Left renal pelvis (tissue), 4 donors: ENCODE measurements around the gene LRCOL1. TPM values are rescaled to one million over a fixed set of nuclear protein-coding genes. Genes with fewer than 3 reads are reported as not detected.

ENCODE experiments used
- DNase-seq, 4 donors: peaks; one replicate each; pipeline ENCODE4 v3.0.0-alpha.2; 2013; ENCODE audit warnings: low read depth in 4 of 4, low spot score in 3 of 4
- polyA plus RNA-seq, 4 donors: library from polyadenylated mRNA; unstranded; fragments of 120-200 nt; gene quantifications; one replicate each; pipeline ENCODE4 v1.2.1, GENCODE V29; 2013; ENCODE audit not compliant: insufficient read length in 4 of 4

LRCOL1 gene
- 1 to 10 TPM in 3 of 4 donors, under 1 TPM in 1; 0.16 to 5.0 (median 1.7) TPM for polyA plus RNA-seq

DNA sequence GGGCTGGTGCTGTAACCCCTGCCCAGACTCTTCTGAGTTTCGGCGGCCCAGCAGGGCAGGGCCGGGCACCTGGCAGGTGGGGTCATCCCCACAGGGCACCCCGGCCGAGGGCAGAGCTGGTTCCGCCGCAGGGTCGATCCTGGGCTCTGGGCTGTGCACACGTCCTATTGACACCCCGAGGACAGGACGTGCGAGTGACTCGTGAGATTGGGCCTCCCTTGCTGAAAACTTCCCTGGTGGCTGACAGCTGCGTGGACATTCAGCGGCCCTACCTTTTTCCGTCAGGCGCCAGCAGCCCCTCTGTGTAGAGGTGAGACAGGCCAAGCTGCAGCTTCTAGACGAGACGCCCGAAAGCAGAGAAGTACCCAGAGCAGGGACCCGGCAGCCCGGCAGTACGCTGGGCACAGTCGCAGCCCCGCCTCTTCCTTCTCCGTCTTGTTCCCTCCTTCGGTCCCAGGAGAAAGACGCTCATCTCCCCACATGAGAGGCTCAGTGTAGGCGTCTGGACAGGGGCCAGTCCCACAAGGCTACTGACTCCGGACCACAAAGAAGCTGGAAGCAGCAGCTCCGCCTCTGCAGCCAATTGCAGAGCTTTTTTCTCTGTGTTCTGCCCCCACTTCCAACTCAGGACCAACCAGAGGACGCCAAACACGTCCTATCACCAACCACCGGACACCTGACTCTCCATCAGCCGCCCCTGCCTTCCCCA, at the start of gene LRCOL1:
LRCOL1 (minus strand) TSS at position 532 of the 709 bp plus-strand sequence. CDS start 4,331 bp downstream, outside the sequence.
- DNase-seq = no peak

DNA sequence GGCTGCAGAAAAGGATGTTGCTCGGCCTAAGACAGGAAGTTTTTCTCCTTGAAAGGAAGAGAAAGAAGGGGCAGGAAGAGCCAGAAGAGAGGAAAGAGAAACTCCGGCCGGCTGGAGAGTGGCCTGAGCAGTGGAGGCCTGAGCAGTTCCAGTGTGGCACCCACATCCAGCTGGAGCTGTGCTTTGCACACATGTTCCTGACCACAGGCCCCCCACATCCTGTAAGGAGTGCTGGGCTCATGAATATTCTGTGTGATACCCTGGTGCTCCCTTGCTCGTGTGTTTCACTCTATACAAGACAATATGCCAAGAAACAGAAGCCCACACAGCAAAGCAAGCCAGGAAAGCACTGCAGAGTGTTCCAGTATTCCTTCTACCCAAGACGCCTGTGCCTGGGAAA, 49.7 kb upstream of the LRCOL1 start:
- DNase-seq = no peak

DNA sequence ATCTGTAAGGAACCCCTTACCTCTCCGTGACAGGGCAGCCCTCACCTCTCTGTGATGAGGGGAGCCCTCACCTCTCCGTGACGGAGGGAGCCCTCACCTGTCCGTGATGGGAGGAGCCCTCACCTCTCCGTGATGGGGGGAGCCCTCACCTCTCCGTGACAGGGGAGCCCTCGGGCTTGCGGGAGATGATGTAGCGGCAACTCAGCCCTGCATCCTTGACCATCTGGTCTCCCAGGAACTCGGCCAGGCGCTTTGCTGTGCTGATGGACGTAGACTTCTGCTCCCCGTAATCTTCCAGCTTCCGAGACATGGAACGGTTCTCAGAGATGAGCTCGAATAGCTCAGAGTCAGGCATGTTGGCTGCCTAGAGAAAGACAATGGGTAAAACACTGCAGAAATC, 48.8 kb upstream of the LRCOL1 start:
- no peak for DNase-seq

DNA sequence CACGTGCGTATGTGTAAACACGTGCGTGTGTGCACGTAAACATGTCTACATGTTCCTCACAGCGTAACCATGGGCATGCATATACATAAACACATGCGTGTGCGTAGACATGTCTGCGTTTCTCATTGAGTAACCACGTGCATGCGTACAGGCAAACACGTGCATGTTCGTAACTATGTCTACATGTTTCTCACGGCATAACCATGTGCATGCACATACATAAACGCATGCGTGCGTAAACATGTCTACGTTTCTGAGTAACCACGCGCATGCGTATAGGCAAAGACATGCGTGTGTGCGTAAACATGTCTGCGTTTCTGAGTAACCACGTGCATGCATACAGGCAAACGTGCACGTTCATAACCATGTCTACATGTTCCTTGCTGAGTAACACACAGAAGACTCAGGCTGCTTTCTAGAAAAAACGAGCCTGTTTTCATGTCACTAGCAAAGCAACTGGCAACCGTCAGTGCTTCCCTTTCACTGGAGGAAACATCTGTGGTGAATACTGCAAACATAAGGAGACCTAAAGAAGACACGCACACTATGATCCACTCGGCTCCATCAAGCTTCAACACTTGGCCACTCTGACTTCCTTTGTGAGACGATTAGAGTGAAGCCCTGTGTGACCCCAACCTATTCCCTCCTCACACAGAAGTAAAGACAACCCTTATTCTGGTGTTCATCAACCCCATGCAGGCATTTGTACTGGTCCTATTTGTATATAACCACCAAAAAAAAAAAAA, 47.9 kb upstream of the LRCOL1 start:
- DNase-seq = no peak

DNA sequence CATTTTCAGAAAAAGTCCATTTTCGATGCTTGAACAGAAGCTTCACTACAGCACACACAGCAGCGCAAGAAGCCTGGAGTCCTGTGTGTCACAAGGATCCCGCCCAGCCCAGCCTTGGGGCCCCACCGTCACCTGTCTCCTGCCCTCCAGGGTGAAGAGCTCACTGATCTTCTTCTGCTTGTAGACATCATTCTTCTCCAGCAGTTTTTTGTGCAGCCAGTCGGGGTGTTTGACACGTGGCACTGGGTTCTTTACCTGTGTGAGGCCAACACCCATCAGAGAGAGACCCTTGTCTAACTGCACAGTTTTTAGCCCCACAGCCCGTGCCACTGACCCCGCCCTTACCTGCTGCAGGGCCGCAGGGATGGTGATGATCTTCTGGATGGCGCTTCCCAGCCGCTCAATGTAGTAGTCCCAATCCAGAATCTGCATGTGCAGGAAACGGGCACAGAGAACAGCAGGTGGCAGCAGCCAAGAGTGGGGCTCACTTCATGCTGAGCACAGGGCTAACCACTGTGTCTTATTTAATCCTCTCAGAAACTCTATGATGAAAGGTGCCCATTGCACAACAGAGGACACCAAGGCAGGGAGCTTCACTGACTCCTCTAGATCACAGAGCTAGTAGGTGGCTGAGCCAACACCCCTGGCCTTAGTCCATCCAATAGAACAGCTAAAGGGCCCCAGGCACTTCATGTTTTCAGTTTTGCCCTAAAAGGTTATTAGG, 46.8 kb upstream of the LRCOL1 start:
- no peak for DNase-seq

DNA sequence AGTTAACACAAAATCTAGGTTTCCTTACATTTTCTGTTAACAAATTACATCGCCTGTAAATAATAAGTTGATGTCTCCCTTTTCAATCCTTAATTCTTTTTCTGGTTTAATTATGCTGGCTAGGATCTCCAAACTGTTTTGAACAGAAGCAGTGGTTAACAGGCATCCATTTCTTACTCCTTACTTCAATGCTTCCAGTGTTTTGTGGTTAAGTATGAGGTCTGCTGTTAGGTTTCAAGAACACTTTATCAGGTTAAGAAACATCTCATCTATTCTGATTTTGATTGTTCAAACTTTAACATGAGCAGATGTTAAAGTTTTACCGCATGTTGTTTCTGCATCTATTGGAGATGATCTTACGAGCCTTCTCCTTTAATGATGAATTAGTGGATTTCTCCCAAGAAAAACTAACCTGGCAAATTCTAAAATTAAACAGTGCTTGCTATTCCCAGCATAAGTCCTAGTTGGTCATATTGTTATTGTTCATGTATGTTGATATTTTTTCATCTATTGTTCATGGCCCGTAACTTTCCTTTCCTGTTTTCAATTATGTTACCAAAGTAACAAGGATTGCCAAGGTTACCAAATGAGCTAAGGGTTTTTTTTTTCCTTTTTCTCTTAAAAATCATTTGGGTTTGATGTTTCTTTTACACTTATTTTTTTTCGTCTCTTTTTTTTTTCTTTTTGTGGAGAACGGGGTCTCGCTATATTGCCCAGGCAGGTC, 43.3 kb upstream of the LRCOL1 start:
- no peak for DNase-seq

DNA sequence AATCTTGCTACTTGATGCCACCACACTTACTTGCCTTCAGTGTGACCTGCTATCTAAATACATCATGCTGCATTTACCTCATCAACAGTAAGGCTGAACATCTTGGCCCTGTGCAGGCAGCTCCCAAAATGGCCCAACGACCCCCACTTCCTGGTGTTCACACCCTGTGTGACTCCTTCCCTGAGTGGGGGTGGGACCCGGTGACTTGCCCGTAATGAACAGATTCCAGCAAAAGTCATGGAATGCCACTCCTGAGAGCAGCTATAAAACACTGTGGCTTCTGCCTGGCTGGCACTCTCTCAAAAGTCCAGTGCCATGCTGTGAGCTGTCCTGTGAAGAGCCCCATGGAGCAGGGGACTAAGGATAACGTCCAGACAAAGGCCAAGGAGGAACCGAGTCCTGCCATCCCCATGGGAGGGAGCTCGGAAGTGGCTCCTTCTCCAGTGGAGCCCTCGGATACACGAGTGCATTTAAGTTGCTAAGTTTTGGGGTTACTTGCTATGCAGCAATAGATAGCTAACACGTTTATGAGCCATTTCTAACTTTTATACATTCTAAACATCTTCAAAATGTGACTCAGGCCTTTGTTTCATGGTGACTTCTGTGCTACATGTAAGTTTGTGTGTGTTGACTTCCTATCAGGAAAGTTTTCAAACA, 41.2 kb upstream of the LRCOL1 start:
- no peak for DNase-seq

DNA sequence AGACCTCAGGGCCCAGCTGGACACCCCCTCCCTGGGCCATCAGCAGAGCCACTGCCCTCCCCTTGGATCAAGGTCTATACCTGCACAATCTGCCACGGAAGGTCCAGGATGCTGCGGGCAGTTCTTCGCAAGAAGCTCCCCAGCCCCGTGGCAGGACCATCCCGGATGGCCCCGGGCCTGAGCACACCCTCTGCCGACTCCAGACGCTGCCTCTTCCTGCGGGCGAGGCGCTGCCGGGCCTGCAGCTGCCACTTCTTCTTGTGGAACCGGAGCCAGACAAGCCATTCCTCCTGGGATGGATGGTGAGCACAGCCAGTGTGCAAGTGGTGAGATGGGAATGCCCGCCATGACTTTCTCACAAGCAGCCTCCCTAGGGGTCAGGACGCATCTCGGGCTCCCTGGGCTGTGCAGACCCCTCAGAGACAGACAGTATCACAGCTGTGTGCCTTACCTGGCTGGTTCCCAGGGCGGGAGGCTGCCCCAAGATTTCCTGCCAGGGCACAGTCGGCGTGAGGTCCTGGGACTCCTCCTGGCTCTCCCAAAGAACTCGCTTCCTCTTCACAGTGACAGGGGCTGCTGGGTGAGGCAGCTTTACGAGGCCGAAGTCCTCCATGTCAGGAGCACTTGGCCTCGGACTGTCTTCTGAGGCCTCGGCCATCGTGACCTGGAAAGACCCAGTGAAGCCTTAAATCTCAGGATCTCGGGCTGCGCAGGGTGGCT, 39.0 kb upstream of the LRCOL1 start:
- DNase-seq = no peak

DNA sequence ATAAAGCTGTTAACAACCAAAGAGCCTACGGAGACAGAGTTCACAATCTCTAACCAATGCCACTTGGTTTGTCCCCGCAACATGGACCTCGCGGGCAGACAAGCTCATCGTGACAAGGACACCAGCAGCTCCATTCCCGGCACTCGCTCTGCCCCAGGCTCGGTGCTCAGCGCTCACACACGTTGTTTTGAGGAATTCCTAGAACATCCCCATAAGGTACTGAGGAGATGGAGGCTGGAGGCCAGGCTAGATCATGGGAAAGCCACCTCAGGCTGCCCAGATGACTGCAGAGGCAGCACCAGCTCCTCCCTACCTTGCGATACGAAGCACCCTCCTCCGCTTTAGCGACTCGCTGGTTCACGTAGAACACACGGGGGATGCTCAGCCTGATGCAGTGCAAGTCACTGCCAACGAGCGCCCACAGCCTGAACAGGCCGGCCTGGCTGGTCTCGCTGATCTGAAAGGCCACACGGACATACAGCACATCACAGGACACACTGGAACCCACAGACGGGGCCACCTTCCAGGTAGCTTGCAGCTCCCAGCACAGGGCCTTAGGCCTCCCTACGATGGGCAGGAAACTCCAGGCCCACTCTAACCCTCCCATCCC, 38.3 kb upstream of the LRCOL1 start:
- DNase-seq = no peak

DNA sequence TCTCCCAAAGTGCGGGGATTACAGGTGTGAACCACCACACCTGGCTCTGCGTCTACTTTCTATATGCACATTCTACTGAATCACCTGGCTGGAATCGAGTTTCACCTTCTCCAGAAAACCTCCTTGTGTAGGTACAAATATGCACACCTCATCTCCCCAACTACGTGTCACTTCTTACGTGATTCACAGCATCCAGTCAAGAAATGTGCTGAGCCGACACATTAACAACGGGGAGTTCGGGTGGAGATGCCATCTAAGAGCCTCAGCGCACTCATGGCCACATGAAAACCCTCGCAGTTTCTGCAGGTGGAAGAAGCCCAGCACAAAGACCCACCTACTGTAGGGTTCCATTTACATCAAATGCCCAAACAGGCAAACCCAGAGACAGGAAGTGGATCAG, 37.5 kb upstream of the LRCOL1 start:
- DNase-seq = no peak

DNA sequence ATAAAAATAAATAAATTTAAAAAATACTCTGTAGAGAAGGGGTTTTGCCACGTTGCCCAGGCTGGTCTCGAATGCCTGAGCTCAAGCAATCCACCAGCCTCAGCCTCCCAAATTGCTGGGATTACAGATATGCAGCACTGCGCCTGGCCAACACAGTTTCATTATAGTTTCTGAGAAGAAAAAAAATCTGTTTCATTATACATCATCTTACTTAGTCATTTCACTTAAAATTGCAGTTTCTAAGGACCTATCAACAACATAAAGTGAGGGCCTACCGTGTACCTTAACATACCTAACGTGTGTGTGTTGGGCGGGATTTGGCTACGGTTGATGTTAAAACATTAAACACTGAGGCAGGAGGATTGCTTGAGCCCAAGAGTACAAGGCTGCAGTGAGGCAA, 36.5 kb upstream of the LRCOL1 start:
- no peak for DNase-seq

DNA sequence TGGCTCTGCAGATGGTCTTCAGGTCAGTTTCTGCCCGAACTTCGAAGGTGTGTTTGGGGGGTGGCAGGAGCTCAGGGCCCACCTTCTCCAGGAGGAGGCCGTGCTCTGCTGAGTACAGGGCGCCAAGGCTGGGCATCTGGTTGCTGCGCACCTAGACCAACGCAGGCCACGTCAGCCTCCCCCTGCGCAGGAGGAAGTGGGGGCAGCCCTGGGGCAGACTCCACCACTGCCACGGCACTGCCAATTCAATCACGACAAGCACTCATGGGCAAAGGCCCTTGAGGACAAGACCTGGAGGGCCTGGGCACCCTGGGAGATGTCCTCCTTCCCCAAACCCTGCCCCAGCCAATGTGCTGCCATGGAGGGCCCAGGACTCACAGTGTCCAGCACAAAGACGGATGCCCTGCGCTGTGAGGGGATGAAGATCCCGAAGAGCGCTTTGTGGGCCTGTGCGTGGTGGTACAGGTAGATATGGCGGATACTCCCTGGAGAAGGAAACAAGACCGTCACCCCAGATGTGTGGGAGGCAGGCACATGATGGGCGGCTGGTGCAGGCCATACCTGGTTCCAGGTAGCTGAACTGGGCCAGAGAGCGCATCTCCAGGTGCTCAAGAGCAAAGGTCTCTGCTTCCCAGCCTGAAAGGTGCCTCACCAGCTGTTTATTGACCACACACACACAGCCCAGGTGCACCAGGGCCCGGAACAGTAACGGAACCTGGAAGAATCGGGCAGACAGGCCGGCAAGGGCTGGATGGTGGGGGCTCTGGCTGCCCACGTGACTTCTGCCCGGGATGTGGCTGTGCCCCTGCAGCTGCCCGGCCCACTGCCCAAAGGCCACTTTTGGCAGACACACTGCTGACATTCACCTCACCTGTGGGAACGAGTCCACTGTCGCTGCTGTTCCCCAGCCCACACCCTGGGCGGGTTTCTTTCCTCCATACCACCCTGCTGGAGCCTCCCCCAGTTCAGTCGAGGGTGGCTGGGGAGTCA, 32.8 kb upstream of the LRCOL1 start:
- DNase-seq = no peak

DNA sequence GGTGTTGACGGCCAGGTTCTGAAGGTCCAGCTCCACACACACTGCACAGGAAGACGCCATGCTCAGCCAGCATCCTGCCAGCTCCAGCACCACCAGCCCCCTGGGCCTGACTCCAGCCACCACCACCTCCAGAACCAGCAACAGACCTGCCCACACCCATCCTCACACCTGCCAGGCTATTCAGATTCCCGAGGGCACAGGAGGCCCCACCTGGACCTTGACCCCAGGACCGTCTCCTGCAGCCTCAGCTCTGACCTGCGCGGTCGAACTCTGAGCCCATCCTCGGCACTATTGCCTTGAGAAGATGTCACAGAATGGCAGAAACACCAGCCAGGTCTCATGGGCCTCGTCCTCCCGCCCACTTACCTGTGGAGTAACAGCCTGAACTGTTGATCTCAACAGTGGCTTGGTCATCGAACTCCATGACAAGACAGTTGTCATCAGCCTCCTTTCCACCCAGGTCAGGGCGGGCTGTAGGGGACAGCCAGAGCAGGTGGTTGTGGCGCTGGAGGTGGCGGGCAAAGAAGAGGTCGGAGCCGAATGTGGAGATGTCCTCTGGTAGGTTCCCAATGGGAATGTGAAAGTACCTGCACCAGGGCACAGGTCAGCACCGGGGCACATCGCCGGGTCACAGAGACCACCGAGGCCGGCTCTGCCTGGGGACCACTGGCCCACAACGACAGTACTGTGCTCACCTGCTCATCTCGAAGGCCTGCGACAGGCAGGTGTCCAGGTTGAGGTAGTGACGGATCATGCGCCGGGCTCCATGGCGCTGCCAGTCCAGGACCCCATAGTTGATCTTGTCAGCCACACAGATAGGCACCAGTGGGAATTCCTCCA, 31.6 kb upstream of the LRCOL1 start:
- no peak for DNase-seq

DNA sequence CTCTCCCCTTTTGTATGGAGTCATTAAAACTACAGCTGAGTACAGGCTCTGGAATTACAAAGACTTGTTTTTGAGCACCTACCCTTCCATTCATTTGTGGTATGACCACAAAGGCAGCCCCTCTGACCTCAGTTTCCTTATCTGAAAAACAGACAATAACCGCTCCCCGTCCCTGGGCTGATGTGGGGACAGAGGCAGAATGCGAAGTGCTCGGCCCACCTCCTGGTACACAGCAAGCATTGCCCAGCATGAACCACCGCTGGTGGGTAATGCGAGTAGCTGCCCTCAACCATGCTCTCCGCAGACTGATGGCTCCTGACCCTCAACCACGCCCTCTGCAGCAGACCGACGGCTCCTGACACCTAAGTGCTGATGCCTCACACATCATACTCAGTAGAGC, 30.6 kb upstream of the LRCOL1 start:
- no peak for DNase-seq

DNA sequence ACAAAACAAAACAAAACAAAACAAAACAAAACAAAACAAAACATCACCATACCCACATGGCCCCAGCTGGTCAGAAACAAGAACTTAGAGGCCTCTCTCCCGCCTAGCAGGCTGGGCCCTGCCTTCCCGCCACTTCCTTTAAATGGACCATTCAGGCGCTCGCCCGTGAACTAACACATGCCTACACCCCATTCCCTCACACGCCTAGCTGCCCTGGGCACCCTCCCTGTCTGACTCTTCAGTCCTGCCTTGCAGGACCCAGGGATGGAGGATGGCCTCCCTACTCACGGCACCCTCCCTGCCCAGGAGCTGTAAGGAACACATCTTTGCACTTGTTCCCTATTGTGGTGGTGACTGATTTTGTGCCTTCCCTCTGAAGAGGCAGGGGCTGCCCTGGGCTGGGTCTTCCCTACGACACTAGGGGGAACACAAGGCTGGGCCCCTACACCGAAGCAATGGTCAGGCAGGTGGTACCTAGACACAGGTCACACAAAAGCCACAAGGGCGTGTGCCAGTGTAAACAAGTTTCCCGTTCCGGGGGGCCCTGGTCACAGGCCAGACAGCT, 29.7 kb upstream of the LRCOL1 start:
- no peak for DNase-seq

DNA sequence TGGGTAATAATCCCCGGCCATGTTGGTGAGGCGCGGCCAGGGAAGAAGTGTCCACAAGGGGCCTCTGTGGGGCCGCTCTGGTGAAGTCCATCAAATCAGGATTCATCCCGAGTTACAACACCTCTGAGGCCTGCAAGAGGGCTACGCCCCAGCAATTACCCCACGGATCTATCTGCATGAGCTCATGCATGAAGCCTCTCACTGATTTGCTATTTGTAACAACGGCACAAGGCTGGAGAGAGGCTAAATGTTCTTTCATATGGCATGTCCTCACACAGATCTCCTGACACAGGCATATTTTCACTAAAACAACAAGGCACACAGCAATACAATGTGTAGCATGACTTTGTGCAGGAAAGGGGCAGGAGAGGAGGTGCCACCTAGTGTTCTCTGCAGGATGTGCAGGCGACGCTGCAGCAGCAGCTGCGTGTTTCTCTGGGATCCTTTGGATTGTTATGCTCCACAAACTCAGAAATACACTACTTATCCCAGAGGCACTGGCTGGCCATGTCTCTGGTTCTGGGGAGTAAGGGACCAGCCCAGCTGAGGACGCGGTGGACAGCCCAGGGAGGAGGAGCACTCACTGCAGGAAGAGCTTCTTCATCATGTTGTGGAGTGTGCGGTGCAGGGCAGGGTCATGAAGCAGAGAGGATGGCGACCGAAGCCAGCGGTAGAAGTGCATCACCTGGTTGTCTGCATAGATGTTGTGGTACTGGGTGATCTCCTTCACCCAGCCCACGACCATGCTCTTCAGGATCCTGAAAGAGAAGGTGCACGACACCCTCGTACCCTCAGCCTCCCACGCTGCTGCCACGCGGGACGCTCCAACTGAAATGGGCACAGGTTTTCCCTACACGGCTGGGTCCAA, 28.4 kb upstream of the LRCOL1 start:
- DNase-seq = no peak
